Lung microvascular endothelial cell (primary cell): ENCODE data around the gene CHD5. TPM values are rescaled to one million over a fixed set of nuclear protein-coding genes. Genes with fewer than 3 reads are reported as not detected.

Source experiments
- DNase-seq, 2 donors: peaks; one replicate each; pipeline versions ENCODE4 v3.0.0 to v3.0.0-alpha.2; 2010; ENCODE audit warnings: low read depth in 2 of 2
- total RNA-seq: library from RNA; depleted of rRNA; stranded (reverse); fragments of >200 nt; gene quantifications from 2 replicates; pipeline ENCODE4 v1.2.1, GENCODE V29; 2014

The CHD5 gene
- total RNA-seq, 1 donor from 2014 or later: under 0.01 TPM

DNA sequence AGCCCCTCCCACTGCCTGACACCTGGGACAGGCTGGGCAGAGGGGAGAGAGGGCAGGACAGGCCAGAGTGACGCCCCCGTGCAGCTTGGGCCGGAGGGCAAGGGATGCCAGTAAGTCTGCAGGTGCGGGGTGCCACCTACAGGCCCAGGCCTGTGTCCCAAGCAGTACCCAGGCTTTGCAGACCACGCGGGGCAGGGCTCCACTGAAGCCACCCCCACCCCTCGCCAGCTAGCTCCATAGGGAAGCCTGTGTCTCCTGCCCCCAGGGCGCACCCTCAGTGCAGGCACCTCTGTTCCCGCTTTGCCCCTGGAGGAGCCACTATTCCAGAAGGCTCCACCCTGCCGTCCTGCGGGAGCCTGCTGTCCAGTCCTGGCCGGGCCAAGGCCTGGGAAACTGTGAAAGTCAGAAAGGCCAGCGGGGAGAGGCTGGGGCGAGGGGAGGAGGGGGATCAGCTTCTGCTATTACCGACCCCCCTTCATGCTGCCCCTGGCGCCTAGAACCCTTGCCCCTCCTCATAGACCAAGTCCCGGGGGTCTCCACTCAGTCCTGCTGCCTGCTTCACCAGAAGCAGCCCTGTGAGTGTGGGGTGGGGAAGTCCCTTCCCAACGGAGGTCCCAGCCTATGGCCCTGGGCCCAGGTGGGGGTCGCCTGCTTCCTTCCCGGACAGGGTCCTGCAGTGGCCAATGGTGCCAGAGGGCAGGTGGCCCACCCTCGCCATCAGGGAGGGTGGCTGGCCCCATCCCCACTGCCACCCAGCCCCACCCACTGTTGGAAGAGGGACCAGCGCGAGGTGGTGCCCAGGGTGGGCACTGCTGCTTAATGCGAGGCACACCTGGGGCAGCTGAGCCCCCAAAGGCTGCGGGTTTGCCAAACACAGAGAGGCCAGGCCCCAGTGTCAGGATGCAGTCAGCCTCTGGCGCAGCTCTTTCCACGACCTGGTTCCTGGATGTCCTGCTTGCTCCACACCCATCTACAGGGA lies 80.0 kb downstream of the CHD5 start:
- DNase-seq: peak in 1 of 2 donors; percentile 35

DNA sequence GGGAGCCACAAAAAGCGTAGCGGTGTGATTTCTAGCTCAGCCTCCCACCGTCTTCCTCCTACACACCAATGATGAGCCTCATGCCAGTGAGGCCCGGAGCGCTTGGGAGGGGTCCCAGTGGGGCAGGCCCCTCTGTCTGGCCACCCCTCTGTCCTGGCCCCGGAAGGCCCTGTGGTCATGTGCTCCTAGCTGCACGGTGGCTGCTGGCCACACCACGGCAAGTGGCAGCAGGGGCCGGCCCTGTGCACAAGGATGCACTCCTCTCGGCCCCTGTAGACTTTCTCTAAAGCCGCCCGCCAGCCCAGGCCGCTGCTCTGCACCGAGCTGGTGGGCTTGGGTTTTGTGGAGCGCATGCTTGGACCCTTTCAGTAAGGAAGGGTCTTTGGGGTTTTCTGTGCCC lies 80.8 kb downstream of the CHD5 start:
- no peak for DNase-seq

DNA sequence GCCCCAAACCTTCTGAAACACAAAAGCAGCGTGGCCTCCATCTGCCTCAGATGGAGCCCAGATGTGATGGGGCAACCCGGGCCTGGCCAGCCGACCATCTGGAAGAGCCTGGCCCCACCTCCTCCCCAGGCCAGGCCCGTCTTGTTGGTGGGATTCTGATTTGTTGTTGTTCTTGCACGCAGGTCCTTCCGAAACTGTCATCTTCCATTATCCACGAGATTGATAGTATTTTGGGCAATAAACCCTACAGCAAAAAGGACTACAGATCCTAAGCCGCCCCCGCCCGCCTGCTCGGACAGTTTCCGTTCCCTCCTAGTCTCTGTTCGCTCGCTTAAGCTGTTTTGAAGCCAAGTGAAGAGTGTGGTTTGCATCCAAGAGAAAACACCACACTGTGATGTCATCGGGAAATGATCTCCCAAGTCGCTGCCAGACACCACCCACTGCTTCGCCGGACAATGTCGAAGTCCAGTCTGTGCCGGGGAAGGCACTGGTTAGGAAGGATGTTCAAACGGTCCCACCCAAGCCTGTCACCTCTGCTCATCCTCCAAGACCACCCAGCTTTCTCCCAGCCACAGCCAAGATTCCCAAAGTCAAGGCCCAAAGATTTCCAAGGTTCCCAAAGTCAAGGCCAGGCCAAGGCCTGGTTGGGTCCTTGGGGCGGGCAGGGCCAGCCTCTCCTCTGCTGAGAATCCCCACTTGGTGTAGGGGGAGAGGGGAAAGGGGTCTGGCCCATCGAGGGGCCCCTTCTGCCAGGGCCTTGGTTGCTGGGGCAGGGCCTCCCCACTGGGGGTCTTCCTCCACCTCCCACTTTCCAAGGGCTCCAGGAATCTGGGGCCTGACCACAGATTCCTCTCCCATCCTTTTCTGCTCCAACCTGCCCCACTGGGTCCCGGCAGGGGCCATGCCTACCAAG lies 81.6 kb downstream of the CHD5 start:
- DNase-seq: no peak

DNA sequence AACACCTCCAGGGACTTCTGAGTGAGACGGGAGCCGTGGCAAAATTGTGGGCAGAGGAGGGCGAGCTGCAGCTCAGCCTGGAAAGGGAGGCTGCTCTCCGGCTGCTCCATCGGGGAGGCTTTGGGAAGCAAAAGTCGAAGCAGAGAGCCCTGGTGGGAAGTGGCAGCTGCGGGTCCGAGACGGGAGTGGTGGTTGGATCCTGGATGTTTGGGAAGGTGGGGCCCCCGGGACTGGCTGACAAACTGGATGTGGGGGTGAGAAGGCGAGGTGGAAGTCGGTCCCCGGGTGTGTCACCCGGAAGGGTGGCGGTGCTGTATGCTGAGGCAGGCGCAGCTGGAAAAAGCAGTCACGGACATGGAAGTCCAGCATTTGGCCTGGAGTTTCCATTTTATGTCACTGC lies 82.3 kb downstream of the CHD5 start:
- DNase-seq: no peak

DNA sequence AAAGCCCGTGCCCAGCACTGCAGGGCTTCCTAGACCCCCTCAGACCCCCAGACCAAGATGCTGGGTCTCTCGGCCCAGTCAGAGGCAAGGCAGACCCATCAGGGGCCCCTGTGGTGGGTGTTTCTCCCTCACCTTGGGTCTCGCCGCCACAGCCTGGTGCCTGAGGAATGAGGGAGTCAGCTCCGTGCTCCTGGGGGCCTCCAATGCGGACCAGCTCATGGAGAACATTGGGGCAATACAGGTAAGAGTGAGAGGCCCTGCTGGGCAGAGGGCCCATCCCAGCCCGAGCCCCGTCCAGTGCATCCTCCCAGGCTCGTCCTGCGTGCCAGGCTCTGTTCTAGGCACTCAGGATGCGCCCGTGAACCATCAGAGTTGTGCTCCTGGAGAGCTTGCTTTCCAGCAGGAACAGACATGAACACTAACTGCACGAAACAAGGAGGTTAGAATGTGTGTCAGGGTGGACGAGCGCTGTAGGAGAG lies 83.0 kb downstream of the CHD5 start:
- no peak for DNase-seq

DNA sequence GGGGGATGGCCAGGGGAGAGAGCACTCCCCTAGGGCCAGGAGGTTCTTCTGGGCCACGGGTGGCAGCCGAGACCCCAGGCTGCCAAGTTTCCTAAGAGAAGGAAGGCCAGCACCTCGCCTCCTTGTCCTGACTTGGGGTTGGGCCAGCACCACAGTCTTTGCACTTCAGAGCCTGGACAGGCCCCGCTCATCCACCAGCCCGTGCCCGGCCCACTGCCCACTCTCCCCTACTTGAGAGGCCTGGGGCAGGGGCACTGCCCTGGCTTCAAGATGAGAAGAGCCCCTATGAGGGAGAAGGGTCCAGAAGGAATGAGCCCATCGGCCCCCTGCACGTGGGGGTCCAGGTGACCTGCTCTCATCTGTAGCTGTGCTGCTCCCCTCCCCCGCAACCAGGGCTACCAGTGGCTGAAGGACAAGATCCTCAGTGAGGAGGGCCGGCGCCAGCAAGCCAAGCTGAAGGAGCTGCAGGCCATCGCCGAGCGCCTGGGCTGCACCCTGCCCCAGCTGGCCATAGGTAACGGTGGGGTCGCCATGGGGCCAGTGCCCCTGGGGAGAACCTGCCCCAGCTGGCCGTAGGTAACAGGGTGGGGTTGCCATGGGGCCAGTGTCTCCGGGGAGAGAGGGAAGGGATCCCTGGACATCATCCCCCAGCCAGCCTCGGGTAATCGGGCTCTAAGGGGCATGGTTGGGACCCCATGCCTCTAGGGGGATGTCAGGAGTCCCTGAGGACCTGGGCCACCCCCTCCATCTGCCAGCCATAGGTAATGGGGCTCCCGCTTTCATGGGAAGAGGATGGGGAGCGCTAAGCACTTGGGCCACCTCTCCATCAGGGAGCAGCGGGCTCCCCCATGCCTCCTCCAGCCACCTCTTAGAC lies 83.6 kb downstream of the CHD5 start:
- DNase-seq: no peak

GRCh38 chr1:6095511-6096242 lies 84.4 kb downstream of the CHD5 start:
- DNase-seq: no peak

- no peak for DNase-seq
Observed at GRCh38 chr1:6094801-6095505, 85.2 kb downstream of the CHD5 start.

GRCh38 chr1:6094246-6094645 lies 85.9 kb downstream of the CHD5 start:
- DNase-seq: no peak

DNA sequence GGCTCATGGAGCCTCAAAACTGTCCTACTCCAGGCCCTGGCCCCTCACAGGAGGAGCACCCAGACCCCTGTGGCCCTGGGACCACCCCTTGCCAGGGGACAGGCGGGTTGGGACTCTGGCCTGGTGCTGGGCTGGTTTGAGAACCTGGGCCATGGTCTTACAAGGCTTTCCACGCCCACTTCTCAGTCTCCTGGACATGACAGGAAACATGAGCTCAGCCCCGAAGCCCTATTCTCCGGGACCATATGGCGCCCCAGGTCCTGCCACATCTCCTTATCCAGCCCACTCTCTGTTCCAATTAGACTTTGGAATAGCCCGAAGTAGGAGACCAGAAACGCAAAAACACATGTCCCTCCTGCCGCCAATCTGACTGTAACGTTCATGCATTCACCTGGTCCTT lies 86.5 kb downstream of the CHD5 start:
- no peak for DNase-seq

DNA sequence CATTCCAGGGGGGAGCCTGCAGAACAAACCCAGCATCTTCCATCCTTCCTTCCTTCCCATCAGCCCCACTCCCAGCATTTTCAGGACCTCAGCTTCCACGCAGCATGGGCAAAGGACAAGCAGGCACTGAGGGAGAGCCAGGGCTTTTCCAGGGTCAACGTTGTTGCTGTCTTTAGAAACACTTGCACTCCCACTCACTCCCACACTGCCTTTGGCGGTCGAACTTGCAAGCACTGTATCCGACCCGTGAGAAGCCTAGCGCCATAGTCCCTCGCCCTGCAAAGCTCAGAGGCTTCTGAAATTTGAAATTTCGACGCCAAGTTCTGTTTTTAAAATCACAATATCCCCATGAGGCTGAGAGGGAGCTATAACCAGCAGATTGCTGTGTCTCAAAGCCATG lies 87.0 kb downstream of the CHD5 start:
- no peak for DNase-seq

DNA sequence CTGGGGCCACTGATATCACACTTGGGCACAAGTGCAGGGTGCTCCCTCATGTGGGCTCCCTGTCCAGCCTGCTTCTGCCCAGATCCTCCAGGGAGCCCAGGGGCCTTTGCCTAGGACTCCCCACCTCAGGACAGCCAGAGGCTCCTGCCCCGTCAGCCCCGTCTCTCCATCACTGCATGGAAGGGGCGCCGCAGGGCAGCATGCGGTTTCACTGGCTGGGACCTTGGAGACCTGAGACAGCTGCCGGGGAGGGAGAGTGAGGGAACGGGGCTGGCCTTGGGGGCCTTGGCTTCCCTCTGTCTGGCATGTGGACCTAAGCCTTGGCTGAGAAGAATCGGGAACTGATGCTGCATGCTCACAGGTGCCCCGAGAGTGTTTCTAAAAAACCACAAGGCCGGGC lies 87.9 kb downstream of the CHD5 start:
- no peak for DNase-seq

GRCh38 chr1:6091823-6092109 lies 88.4 kb downstream of the CHD5 start:
- DNase-seq: no peak

- no peak for DNase-seq
Observed at GRCh38 chr1:6090996-6091822, 88.9 kb downstream of the CHD5 start.

DNA sequence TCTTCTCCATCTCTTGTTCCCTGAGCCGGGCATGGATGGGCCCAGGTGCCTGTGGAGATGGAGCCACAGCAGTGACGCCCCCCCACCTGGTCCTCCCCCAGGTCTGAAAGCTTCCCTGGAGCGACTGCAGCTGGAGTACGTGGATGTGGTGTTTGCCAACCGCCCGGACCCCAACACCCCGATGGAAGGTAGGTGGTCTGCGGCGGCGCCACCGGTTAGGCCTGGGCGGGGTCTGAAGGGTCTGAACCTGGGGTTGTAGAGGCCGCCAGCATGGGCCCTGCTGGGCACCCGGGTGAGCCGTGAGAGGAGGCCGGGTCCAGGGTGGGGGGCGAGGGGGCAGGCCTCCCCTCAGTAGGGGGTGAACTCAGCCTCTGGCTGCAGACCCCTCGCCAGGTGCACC lies 89.8 kb downstream of the CHD5 start:
- DNase-seq: no peak

DNA sequence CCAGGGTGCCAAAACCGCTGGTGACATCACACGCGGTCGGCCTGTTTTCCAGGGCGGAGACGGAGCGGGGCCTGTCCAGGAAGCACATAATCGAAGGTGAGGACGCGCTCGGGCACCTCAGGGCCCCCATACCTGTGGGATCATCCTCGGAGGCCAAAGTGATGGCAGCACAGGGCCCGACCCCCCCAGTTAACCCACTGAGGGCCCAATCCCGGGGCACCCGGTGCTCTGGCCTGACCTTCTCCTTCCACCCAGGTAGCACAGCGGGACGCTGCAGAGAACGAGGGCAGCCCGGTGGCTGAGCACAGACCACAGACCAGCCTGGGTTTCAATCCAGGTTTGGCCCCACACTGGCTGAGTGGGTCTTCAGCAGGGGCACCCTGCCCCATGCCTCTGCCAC lies 91.2 kb downstream of the CHD5 start:
- DNase-seq: no peak

- DNase-seq: no peak
Observed at GRCh38 chr1:6087958-6088357, 92.2 kb downstream of the CHD5 start.

DNA sequence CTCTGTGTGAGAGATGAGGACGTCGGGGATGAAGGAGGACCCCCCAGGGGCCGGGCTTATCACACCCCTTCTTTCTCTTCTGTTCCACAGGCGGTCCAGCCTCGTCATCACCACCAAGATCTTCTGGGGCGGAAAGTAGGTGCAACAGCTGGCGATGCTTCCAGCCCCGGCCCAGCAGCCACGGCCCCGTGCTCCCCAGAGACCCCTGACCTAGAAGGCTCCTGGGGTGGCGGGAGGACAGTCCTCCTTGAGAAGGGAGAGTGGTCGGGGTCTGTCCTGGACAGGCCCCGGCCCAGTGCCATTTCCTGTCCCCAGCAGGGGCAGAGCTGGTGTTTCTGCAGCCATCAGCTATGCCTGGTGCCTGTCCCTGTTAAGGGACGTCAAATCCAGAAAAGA lies 92.7 kb downstream of the CHD5 start:
- DNase-seq: no peak

- DNase-seq: no peak
Observed at GRCh38 chr1:6086762-6087376, 93.3 kb downstream of the CHD5 start.
